PC-3 (cell line): Measurements from ENCODE around the gene AKR7A2. TPM values are rescaled to one million over a fixed set of nuclear protein-coding genes. Genes with fewer than 3 reads are reported as not detected.

Experiments
- ATAC-seq: fragments of 200-7000 bp; cut with Tn5 transposase; 2 replicates; pipeline ENCODE4 v1.9.1; 2020; ENCODE audit warnings: mild to moderate bottlenecking, moderate library complexity
- Bru-seq: library from RNA; stranded (reverse); fragments of 400-500 nt; gene quantifications from one replicate; lab custom pipeline; 2021; lab: Mats Ljungman, UMichigan
- BruChase-seq, 2 experiments: library from RNA; stranded (reverse); fragments of 400-500 nt; gene quantifications; one replicate each; lab custom pipeline; 2021; lab: Mats Ljungman, UMichigan
- BruUV-seq: library from RNA; stranded (reverse); fragments of 400-500 nt; replicated peaks from 2 replicates; lab custom pipeline; 2021; lab: Mats Ljungman, UMichigan
- CTCF ChIA-PET: fragments of 300-600 bp; sonication (Branson Sonifier 250); formaldehyde crosslinking; loops from one replicate; lab custom pipeline; 2022; ENCODE audit warnings: antibody characterized with exemption; lab: Charles Lee
- POLR2A ChIA-PET: fragments of 300-600 bp; sonication (Branson Sonifier 250); formaldehyde crosslinking; loops from one replicate; lab custom pipeline; 2022; ENCODE audit warnings: antibody characterized with exemption; ENCODE audit not compliant: unreplicated experiment; lab: Charles Lee
- DNase-seq: peaks from one replicate; pipeline ENCODE4 v3.0.0-alpha.2; 2015
- H2AFZ ChIP-seq: fragments of 300-600 bp; sonication (generic); 2 replicates; pipeline ENCODE4 v1.6.0; 2016; ENCODE audit warnings: antibody characterized with exemption, low read length
- H3F3A ChIP-seq: fragments of 300-600 bp; sonication (generic); one replicate; pipeline ENCODE4 v1.6.0; 2017; ENCODE audit warnings: antibody characterized with exemption, low read length, control low read depth, mild to moderate bottlenecking; ENCODE audit not compliant: unreplicated experiment
- H3K27ac ChIP-seq: fragments of 300-600 bp; sonication (generic); 2 replicates; pipeline ENCODE4 v1.5.1; 2016; ENCODE audit warnings: mild to moderate bottlenecking, low read length
- H3K27me3 ChIP-seq: fragments of 300-600 bp; sonication (generic); 2 replicates; pipeline ENCODE4 v1.6.1; 2016; ENCODE audit warnings: low read length, mixed read lengths
- H3K36me3 ChIP-seq: fragments of 300-600 bp; sonication (generic); 2 replicates; pipeline ENCODE4 v1.6.1; 2016; ENCODE audit warnings: low read depth, mixed run types, low read length, mixed read lengths
- H3K4me1 ChIP-seq: fragments of 300-600 bp; sonication (generic); 2 replicates; pipeline ENCODE4 v1.5.1; 2016; ENCODE audit warnings: low read length; ENCODE audit not compliant: insufficient read depth
- H3K4me2 ChIP-seq: fragments of 300-600 bp; sonication (generic); 2 replicates; pipeline ENCODE4 v1.6.0; 2016; ENCODE audit warnings: low read length
- H3K4me3 ChIP-seq: fragments of 300-600 bp; sonication (generic); 2 replicates; pipeline ENCODE4 v1.5.1; 2016; ENCODE audit warnings: mild to moderate bottlenecking, low read length, mixed read lengths
- H3K79me2 ChIP-seq: fragments of 300-600 bp; sonication (generic); 2 replicates; pipeline ENCODE4 v1.6.1; 2017; ENCODE audit warnings: low read length, mixed read lengths
- H3K9ac ChIP-seq: fragments of 300-600 bp; sonication (generic); 2 replicates; pipeline ENCODE4 v1.6.0; 2016; ENCODE audit warnings: mild to moderate bottlenecking, low read length
- H3K9me2 ChIP-seq: fragments of 300-600 bp; sonication (generic); replicated peaks from 2 replicates; pipeline ENCODE4 v1.6.1; 2016; ENCODE audit warnings: mixed run types, low read length, mixed read lengths
- H3K9me3 ChIP-seq: fragments of 300-600 bp; sonication (generic); 2 replicates; pipeline ENCODE4 v1.6.1; 2016; ENCODE audit warnings: low read length, mixed read lengths
- H4K20me1 ChIP-seq: fragments of 300-600 bp; sonication (generic); 2 replicates; pipeline ENCODE4 v1.6.1; 2016; ENCODE audit warnings: low read length, mixed read lengths
- CTCF ChIP-seq: fragments of 300-600 bp; sonication (generic); conservative IDR thresholded peaks from 2 replicates; pipeline ENCODE4 v1.5.1; 2017; ENCODE audit warnings: antibody characterized with exemption, low read depth, mild to moderate bottlenecking, low read length
- EZH2 ChIP-seq: fragments of 300-600 bp; sonication (generic); IDR thresholded peaks from one replicate; pipeline ENCODE4 v1.6.1; 2017; ENCODE audit warnings: antibody characterized with exemption, mild to moderate bottlenecking, low read length; ENCODE audit not compliant: unreplicated experiment
- EZH2phosphoT487 ChIP-seq: fragments of 300-600 bp; sonication (generic); IDR thresholded peaks from 2 replicates; pipeline ENCODE4 v1.6.1; 2018; ENCODE audit warnings: mild to moderate bottlenecking, antibody characterized with exemption, low read length, borderline replicate concordance
- intact Hi-C: fragments of 100-400 bp; cut with micrococcal nuclease; formaldehyde crosslinking; loops from 2 replicates; pipeline ENCODE4 v1.9.0; 2023
- long read RNA-seq: library from polyadenylated mRNA; unstranded; transcript quantifications from one replicate; pipeline ENCODE4 v2.0.0, GENCODE V29; 2021; ENCODE audit not compliant: unreplicated experiment
- total RNA-seq: library from RNA; depleted of rRNA; stranded (reverse); fragments of >200 nt; gene quantifications from 2 replicates; pipeline ENCODE4 v1.2.3, GENCODE V29; 2014; rRNA removed

The AKR7A2 gene
- total RNA-seq (63.3 and 72.3 TPM in 2 replicates), Bru-seq, nascent RNA (percentile 69 among the genes with signal in this experiment), BruChase-seq, experiment 1, labeled RNA remaining after a 6-hour chase (percentile 66 among the genes with signal in this experiment), BruChase-seq, experiment 2, labeled RNA remaining after a 2-hour chase (percentile 68 among the genes with signal in this experiment)
- long read RNA-seq, transcript AKR7A2-201 (7 exons, 1,362 nt): major isoform, 87 of 112 reads
- long read RNA-seq, partial matches to known transcripts: 6 of 112 reads
- long read RNA-seq, other reads (novel, unspliced or antisense): 17 of 112 reads

- H3K27me3 ChIP-seq: no peaks in the 10 kb centered on the region
- no TSS peak for BruUV-seq
- H3K4me3 ChIP-seq: peak within 1 kb of the TSS; percentile 94
- no peaks in the 10 kb centered on the region for H3K9me2 ChIP-seq
- H3K27ac ChIP-seq: peak within 1 kb of the TSS; percentile 8
- CTCF ChIA-PET: interaction anchor here (0.5 kb wide), 2 partner anchors 27 to 347 kb away, joined by 3 to 10 read pairs; no protein-coding TSS in a partner anchor
- peaks cover 13% of the 10 kb centered on the region; the same call in 1 of the 2 replicates for H3K36me3 ChIP-seq
- H3F3A ChIP-seq: no peaks in the 10 kb centered on the region
- H3K79me2 ChIP-seq: peaks cover 60% of the 10 kb centered on the region
- DNase-seq (peak; percentile 94), ATAC-seq (peak; percentile 84)
- H4K20me1 ChIP-seq: 0 out of 2 replicates have a peak, but pooled peaks cover 8% of the 10 kb centered on the region
- POLR2A ChIA-PET: no interaction called here
- H3K4me1 ChIP-seq: peaks cover 48% of the 10 kb centered on the region
- intact Hi-C loops: no loop called here
- peak within 1 kb of the TSS; percentile 89 for H2AFZ ChIP-seq
- peak within 1 kb of the TSS; percentile 96 for H3K4me2 ChIP-seq
- H3K9me3 ChIP-seq: no peaks in the 10 kb centered on the region
- H3K9ac ChIP-seq: peak within 1 kb of the TSS; percentile 95
- no peak for TF ChIP-seq EZH2
- TF ChIP-seq EZH2phosphoT487: no peak
- no peak for TF ChIP-seq CTCF
Observed at GRCh38 chr1:19311931-19312781, at the start of gene AKR7A2, which contains the start of gene SLC66A1. TSS of gene AKR7A2 (minus strand) at chr1:19312144. CDS start at chr1:19312124, 20 bp downstream. TSS of gene SLC66A1 (plus strand) at chr1:19312326. CDS start at chr1:19317678, 5,352 bp downstream.

GRCh38 chr1:19360843-19361610, 49.1 kb upstream of the AKR7A2 start:
- ATAC-seq (peak; percentile 21), DNase-seq (no peak)
- no peak overlapping the region for H3K9ac ChIP-seq
- H3K4me1 ChIP-seq: peaks cover 20% of the 10 kb centered on the region
- H3K79me2 ChIP-seq: peaks cover 17% of the 10 kb centered on the region
- no peak overlapping the region for H2AFZ ChIP-seq
- H3K36me3 ChIP-seq: peaks cover 13% of the 10 kb centered on the region; the same call in 1 of the 2 replicates
- intact Hi-C loops: no loop called here
- CTCF ChIA-PET: no interaction called here
- no peaks in the 10 kb centered on the region for H3F3A ChIP-seq
- no peak overlapping the region for H3K27ac ChIP-seq
- TF ChIP-seq CTCF (no peak), EZH2 (no peak), EZH2phosphoT487 (no peak)
- BruUV-seq: no TSS peak
- POLR2A ChIA-PET: no interaction called here
- H4K20me1 ChIP-seq: peaks cover 13% of the 10 kb centered on the region; the same call in 1 of the 2 replicates
- no peak overlapping the region for H3K4me3 ChIP-seq
- no peaks in the 10 kb centered on the region for H3K27me3 ChIP-seq
- H3K4me2 ChIP-seq: peak overlapping the region; percentile 19; the same call in 1 of the 2 replicates
- no peaks in the 10 kb centered on the region for H3K9me2 ChIP-seq
- H3K9me3 ChIP-seq: no peaks in the 10 kb centered on the region
